Kasumi-1 (cell line): ENCODE results near the gene HIPK2.

Experiments used
- DNase-seq, 2 experiments: peaks; one replicate each; lab custom pipeline; 2025; lab: John Stamatoyannopoulos, UW

Gene HIPK2

DNA sequence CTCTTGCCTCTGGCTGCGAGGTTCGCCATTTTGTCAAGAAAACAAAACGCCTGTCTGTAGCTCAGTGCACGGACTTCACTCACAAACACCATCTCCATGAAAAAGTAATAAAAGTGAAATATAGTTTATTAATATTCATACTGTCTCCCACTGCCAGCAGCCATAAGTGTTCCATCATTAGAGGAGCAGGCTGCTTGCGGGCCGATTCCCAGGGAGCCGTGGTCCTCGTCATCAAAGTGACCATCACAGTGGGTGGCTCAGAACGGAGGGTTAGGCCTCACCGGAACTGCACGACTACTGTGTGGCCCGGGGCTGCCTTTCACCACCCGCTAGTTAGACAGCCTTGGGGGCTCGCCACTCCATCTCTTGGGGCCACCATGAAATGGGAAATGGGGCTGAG, 82.7 kb downstream of the HIPK2 start:
- DNase-seq: no peak

DNA sequence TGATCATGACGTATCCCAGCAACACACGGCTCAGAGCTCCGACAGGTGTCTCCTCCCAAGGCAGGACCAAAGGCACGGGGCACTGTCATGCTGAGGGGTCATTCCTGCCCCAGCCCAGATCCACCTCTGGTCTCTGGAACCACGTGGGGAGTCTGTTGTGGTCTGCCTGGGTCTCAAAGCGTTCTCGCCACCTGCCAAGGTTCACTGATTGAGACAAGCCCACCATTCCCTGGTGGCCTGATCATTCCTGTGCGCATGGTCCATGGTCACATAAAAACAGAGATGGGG, 83.5 kb downstream of the HIPK2 start:
- DNase-seq: no peak

DNA sequence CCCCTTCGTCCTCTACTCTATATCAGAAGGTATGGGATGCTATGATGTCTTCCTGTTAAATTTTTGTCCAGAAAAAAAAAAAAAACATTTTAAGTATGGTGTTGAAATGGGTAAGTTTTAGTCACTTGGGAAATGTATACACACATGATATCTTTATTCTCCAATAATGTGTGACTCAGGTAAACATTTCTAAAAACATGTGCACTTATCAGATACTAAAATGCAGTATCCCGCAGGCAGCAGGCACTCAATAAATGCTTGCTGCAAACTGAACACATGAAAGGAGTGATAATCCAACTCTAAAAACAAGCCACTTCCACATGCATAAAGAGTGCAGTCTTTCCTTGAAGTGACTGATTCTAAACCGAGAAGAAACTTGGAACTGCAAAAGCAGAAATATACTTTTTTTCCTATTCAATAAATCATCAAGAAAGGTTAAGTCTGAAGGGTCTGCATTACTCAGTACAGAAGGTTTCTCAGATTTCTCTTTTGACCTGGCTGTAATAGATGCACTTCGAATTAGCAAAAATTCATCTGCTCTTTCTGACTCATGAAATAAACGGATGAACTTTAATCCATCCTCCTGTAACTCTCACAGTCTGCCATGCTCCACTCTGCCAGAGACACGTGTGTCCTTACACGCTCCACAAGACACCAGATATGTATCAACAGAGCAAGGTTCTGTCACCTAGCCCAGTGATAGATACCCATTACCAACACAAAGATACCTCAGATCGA, 84.0 kb downstream of the HIPK2 start:
- no peak for DNase-seq

DNA sequence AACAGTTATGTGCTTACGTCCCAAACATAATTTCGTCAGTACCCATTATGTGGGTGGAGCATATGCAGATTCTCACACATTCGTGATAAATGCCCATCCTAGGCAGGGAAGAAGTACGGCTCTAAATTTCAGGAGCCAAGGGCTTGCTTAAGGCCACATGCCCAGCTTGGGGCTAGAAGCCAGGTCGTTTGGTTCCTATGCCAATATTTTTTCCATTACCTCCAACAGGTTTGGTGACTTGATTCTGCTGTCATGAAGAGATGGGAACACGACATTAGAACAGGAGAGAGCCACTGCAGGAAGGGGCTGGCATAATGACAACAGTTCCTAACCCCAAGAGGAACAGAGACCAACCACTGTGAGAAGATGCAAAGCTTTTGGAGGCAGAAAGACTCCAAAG, 85.1 kb downstream of the HIPK2 start:
- no peak for DNase-seq

DNA sequence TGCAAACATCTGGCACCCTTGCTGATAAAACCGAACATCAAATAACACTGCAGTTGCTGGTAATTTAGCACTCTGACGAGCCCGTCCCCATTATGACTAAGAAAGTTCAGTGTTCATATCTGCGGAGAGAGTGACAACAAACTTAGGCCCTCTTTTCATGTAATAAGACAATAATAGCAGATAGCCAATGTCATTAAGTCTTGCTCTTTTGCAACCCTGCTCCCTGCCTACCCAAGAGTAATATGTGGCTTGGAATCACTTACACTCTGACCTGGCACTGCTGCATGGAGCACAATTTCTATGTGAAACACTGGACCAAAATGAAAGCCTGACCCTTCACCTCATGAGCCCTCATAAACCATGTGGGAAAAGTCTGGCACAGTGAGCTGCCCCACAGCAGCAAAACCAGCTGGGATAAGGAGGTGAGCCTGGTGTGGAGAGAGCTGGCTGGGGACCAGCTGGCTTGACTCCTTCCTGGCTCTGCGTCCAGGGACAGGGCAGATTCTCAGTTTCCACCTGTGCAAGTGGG, 86.5 kb downstream of the HIPK2 start:
- DNase-seq: no peak

DNA sequence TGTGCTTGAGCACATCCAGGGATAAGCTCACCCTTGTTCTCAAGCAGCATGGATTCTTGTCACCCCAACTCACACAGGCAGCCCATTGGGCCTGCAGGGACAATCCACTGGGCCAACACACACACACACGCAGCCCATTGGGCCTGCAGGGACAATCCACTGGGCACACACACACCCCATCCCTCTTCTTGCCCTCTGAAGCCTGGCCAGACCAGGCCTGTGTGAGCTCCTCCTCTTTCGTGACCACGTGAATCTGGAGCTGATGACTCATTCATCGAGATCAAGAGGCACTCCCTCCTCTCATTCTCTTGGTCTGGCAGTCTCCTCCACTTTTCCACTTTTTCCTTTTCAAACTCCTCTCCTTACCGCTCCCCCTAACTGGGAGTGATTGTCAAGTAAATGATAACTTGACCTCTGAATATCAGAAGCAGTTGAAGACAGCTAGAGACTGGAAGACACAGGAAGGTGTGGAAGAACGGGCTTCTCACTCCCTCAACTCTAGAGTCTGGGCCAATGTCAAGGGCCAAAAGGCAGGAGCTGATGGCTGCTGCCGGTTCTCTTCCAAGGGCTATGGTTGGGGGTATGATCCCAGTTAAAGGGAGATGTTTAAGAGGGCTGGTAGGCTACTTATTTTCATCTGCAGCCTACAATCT, 89.7 kb downstream of the HIPK2 start:
- DNase-seq: no peak

DNA sequence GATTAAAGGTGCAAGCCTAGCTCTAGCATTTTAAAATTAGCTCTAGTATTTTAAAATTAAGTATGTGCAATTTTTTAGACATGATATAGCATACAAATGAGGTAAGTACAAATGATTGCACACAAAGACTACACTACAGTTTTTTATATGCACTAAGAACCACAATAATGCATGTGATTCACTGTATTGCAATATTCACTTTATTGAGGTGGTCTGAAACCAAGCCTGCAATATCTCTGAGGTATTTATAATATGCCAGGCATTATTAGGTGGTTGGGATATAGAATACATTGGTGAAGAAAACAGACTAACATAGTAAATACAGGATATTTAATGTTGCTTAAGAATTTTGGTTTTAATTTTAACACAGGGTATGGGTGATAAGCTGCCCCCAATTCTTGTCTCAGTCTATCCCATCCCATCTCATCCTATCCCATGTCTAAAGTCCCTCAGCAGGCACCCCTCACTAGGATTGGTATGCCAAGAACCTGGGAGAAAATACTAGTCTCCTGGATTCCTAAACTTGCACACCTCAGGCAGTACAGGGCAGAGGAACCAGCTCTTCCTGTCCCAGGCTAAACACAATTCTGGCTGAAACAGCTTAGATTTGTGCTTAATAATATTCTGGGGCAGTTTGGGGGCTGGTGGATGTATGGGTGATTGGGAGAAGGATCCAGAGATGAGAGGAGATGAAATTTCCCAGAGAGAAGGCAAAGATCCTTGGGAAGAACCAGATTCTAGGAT, 90.4 kb downstream of the HIPK2 start:
- no peak for DNase-seq

DNA sequence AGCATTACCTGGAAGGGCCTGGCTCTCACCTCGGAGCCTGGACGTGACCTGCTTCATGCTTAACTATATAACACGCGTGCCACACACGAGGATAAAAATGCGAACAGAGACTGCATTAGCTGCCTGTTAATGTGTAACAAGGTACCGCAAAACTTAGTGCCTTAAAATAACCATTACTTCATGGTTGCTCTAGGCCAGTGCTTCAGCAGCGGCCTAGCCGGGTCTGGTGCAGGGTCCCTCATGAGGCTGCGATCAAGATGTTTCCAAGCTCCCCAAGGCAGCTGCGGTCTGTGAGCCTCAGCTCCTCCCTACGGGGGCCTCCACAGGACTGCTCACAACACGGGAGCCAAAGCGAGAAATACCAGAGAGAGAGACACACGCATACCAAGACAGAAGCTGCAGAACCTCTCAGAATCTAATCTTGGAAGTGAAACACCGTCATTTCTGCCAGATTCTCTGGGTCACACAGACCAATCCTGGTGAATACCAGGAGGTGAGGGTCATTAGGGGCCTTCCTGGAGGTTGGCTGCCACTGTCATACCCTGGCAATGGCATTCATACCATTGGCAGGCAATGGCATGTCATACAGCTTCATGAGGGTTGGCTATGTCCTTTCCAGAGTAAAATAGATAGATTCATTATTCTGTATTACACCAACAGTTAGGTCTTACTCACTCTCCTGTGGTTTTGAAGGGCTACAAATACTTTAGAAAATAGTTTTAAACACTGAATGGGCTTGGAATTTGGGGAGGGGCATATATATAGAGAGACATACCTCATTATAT, 94.5 kb downstream of the HIPK2 start:
- no peak for DNase-seq

DNA sequence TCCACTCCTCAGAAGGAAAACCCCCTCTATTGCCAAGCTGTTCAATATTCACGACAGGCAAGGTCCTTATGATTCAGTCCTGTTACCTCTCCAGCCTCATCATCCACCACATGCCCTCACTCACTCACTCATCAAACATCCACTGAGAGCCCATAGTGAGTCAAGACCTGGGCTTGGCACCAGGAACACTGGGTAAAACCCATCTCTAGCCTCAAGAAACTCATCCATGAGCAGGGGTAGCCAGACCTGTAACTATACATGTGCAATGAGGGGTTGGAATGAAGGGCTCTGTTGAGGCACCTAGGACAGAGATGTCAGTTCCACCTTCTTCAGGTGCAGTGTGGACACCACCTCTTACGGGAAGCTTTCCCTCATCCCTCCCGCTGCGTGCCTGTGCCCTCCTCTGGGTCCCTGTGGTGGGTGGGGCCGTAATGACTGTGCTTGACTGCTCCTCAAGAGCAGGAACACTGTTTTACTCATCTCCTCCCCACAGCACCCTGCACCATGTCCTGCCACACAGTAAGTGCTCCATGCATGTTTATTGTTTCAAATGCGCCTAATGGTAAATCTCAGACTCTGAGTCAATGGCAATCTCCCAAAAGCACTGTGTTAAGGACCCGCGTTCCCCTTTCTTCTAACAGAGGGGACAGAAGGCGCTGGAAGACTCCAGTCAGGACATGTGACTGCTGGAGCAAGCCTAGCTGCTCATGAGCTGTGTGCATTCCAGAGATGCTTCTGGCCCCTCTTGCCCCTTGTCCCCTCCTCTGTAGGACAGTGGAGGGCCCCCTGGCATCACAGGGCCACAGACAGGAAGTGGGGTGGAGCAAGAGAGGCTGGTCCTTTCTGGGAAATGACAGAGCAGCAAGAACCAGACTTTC, 95.4 kb downstream of the HIPK2 start:
- no peak for DNase-seq

DNA sequence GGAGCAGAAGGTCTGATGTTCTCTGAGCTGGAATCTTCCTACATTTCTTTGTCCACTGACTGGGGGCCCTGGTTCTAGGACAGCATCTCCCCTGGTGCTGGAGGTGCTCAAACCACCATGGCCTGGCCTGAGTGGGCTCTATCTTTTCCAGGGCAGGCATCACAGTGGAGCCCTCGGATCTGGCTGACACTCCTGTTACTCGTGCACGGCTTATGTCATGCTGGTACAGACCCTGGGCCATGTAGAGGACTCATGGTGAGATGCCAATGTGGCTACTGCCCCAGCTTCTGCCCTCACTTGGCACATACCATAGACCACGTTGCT, 96.0 kb downstream of the HIPK2 start:
- no peak for DNase-seq

DNA sequence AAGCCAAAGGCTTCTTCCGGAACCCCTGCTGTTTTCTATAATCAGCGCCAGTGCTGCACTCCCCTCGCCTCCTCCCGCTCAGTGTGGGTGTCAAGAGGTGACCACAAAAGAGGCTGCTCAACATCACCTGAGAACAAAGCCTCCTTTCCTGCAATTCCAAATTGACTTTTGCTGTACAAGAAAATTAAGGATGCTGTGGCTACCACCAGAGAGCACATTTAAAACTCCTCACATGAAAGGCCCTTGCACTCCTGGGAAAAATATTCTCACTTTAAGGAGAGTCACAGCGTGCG, 96.4 kb downstream of the HIPK2 start:
- no peak for DNase-seq

DNA sequence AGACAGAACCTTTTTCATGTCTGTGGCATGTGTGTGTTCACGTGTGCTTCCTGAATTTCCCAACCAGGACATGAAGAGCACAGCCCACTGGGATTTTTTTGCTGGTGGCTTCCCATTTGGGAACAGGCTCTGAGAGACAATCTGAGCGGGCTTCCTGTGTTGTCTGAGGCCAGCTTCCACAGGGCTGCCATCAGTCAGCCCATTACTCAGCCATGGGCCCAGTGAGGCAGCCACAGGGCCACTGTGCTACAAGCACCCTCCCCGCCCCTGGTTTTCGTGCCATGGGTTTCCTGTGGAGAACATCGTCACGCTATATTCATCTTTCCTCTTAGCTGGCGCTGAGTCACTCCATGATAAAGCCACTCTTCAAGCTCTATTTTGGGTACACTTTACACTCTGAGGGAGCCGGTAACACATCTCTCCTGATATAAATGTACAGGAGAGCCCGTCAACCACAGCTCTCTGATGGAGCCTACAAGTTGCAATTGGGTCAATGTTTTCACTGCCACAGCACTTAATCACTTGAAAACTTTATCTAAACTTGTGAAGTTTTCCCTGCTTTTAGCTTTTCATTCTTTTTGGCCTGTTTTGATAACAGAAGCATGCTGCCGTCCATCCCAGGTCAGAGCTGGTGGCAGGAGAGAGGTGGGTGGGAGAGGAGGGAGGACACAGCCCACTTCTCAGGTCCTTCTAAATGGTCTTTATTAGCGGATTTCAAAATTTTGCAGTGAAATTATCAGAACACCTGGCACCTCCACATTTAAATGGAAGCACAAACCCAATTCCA, 96.9 kb downstream of the HIPK2 start:
- peak; percentile 58 to 71 for DNase-seq

DNA sequence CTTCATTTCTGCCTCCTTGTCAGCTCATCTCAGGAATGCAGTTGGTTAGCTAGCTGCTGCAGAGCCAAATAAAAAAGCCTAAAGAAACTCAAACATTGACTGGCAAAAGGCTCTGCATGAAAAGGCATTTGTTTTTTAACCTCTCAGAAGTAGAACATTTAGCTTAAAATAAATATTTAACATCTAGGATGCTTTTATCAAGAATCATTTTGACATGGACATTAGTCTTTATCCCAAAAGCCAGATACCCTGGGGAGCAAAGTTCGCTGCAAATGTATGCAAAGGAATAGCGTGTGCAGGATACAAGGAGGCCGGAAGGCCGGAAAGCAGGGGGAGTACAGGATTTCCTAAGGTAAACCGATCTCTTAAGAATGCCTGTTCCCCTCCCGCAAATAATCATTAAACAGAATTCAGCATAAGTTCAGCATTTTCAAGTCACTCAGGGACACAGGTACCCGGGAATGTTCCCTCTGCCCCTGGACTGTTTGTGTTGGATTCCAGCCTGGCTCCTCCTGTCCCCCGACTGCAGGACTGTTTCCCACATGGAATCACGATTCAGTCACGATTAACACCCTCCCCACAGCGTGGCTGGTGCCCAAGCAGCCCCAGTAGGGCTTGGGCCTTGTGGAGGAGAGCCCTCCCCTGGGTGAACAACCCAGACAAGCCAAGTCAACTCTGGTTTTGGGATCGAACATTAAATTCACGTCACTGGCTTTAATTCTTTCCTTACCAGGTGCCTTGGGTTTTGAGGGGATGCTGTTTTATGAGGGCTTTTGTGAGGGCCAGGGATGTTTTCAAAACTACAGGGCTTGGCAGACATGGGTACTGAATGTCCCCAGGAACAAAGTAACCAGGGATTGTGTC, 97.8 kb downstream of the HIPK2 start:
- no peak for DNase-seq

DNA sequence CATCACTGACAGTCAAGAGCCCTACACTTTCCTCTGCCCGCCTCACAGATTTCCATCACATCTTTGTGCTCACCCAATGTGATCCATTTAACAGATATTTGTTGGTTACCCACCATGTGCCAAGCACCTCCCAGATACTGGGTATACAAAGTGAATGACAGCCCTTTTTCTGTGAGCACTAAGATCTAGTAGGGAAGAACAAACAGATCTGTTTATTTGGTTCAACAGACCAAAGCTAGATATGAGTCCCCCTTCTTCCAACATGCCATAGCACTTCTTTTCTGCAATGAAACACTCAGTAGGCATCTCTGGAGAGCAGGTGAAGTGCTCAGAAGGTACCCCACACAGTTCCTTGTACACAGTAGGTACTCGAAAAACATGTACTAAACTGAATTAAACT, 101.4 kb downstream of the HIPK2 start:
- DNase-seq: no peak

DNA sequence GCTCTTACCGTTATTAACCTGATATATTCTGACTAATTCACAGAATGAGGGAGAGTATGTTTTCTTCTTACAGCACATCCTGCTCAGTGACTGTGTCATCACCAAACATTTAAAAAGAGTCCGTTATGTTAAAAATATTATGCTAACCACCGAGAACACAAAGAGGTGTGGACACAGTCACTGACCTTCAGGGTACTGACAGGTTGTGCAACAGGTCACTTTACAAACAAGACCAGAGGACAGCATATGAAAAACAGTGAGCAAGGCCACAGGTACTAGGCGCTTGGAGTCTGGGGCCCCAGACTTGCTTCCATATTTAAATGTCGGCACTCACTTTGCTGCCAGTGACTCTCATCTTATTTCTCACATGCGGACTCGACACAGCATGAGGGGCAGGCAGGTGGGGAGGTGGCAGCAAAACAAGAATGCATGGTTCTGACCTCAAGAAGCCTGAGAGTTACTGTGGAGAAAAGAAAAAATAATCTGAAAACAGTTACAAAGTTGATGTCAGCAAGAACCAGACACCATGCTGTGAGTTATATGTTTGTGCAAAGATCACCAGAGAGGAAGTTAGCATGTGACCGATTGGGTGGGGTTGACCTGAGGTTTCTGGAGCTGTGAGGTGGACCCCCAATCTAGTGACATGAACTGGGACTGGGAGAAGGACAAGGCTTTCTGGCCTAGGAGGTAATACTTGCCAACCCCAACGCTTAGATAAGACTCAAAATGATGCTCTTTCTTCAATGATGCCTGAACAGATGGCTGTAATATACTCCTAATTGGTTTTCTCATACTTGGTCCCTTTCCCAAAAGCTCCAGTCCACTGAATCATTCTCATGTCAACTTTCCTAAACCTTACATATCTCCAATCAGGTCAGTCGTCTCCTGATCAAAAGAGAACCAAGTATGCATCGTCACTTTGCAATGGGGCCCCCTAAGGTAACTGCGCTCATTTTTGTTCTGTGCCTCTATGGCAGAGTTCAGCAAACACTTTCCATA, 102.4 kb downstream of the HIPK2 start:
- no peak for DNase-seq

DNA sequence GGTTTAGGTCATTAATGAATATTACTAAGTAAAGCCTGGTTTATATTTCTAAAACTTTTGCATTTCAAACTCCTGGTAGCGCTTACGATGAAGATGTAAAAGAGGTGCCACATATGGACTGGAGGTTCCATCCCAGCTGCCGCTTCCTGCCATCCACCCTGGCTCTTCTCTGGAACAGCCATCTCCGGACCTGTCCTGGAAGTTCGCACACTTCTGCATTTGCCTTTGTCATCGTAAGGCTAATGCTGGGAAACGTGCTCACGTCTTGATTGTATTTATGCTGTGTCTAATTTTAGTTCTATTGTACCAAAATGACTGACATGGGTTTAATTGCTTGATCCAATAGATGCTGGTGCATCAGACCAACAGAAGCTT, 103.1 kb downstream of the HIPK2 start:
- DNase-seq: no peak

DNA sequence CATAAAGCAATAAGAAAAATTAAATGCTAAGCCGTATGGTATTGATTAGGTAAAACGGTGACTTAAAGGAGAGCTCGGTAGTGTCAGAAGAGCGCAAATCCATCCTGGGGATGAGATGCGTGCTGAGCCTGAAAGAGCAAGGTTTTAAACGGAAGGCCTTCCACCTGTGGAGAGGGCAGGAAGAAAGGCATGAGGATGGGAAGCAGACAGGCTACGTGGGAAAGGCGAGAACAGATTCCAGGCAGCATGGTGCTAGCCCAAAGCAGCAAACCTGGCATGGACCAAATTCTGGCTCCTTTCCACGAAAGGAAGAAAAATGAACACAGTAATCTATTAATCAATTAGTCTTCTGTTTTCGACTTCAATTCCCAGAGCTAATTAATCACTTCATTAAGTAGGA, 103.5 kb downstream of the HIPK2 start:
- DNase-seq: no peak

DNA sequence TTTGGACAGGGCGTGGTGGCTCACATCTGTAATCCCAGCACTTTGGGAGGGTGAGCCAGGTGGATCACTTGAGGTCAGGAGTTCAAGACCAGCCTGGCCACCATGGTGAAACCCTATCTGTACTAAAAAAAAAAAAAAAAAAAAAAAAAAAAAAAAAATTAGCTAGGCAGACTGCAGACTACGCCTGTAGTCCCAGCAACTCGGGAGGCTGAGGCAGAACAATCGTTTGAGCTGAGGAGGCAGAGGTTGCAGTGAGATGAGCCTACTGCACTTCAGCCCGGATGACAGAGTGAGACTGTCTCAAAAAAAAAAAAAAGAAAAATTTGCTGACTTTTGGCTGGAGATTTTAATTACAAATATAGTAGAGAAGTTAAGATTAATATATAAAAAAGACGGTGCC, 104.0 kb downstream of the HIPK2 start:
- no peak for DNase-seq

DNA sequence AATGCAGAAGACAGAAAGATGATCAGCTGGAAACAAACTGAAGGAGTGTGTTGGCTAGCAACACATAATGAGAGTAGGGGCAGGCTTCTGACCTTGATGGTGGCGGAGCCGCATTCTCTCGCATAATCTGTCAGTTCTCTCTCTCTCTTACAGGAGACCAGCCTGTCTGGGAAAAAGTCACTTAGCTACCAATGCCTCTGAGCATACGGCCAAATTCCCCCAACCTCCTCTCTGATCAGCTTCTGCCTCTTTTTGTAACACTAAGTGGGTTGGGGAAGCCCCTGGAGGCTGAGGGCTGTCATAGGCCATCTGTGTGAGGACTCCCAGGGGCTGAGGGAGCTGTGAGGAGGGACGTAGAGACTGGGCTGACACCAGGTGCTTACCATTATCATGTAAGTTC, 104.6 kb downstream of the HIPK2 start:
- DNase-seq: no peak
